ENCODE data around the gene RAD23A.
"Not testable (repeated sequence)": the region's sequence is repeated elsewhere in the genome, so short reads cannot be mapped to it uniquely, and the experiment has no call there.

RAD23A gene

GRCh38 chr19:12945479-12946091, at the start of gene RAD23A:
TSS of gene RAD23A (plus strand) at chr19:12945862. CDS start at chr19:12945949, 87 bp downstream.
- peak; percentile 92 for DNase-seq

GRCh38 chr19:12896460-12896859, 49.2 kb upstream of the RAD23A start:
- DNase-seq, result no peak

- DNase-seq, result no peak
Measured at GRCh38 chr19:12899891-12900518, 45.7 kb upstream of the RAD23A start.

- no peak for DNase-seq
Measured at GRCh38 chr19:12907166-12907565, 38.5 kb upstream of the RAD23A start.

GRCh38 chr19:12912571-12912970, 33.1 kb upstream of the RAD23A start:
- DNase-seq, result no peak

- DNase-seq, result no peak
Measured at GRCh38 chr19:12913011-12913561, 32.6 kb upstream of the RAD23A start.

- DNase-seq, result no peak
Measured at GRCh38 chr19:12913851-12914690, 31.6 kb upstream of the RAD23A start.

GRCh38 chr19:12915860-12916259, 29.8 kb upstream of the RAD23A start:
- DNase-seq, result not testable (repeated sequence)

- DNase-seq, result no peak
Measured at GRCh38 chr19:12918253-12918652, 27.4 kb upstream of the RAD23A start.

GRCh38 chr19:12921047-12921446, 24.6 kb upstream of the RAD23A start:
- DNase-seq, result no peak

GRCh38 chr19:12922959-12923358, 22.7 kb upstream of the RAD23A start:
- DNase-seq, result no peak

- DNase-seq, result no peak
Measured at GRCh38 chr19:12924621-12925310, 20.9 kb upstream of the RAD23A start.

- no peak for DNase-seq
Measured at GRCh38 chr19:12930002-12930645, 15.5 kb upstream of the RAD23A start.

- no peak for DNase-seq
Measured at GRCh38 chr19:12932392-12933286, 13.0 kb upstream of the RAD23A start.

GRCh38 chr19:12933287-12934072, 12.2 kb upstream of the RAD23A start, which contains the start of gene FARSA:
TSS of gene FARSA (minus strand) at chr19:12933711. CDS start at chr19:12933696, 15 bp downstream.
- peak; percentile 86 for DNase-seq

- no peak for DNase-seq
Measured at GRCh38 chr19:12935071-12935470, 10.6 kb upstream of the RAD23A start.

- no peak for DNase-seq
Measured at GRCh38 chr19:12936582-12936981, 9.1 kb upstream of the RAD23A start.

- no peak for DNase-seq
Measured at GRCh38 chr19:12937093-12937926, 8.4 kb upstream of the RAD23A start.
